ENCODE measurements around the gene RALGPS1. TPM values are rescaled to one million over a fixed set of nuclear protein-coding genes. Genes with fewer than 3 reads are reported as not detected.
A peak's percentile ranks its signal among the peaks of the same experiment; 100 is the strongest.

RALGPS1 gene
- total and polyA plus RNA-seq, 2 of the 8 experiments (the other 6 are each of a cell fraction or from before 2014, with no cell fraction given) = 20.0 to 23.5 TPM

- Histone ChIP-seq H2BK120ac (replicated peaks; ENCODE audit: low read depth, low read length) (no peak overlapping the region), H2BK15ac (ENCODE audit: low read length) (no peak overlapping the region), H3K36me3 (ENCODE audit: control insufficient read depth in 2 of 4, insufficient read depth in 4 of 4, low read length in 3 of 4) (no peaks in the 10 kb centered on the region), H3K4me3 (ENCODE audit: extremely low read depth in 1 of 4, insufficient read depth in 2 of 4, low read depth in 3 of 4, low read length in 4 of 4) (no peak overlapping the region), H4K5ac (ENCODE audit: insufficient read length, low read depth, low read length) (no peak overlapping the region), H3K18ac (ENCODE audit: extremely low read depth, low read length) (no peak overlapping the region), H2AFZ (ENCODE audit: low read length) (no peak overlapping the region), H3K79me1 (ENCODE audit: low read depth, low read length) (no peaks in the 10 kb centered on the region), H3K4me1 (replicated peaks in 1 of 4; ENCODE audit: control insufficient read depth in 3 of 4, insufficient read depth in 4 of 4, low read length in 3 of 4) (no peaks in the 10 kb centered on the region), H3K27ac (ENCODE audit: low read depth, low read length) (no peak overlapping the region), H3K4ac (replicated peaks; ENCODE audit: insufficient read length, low read depth, low read length) (no peak overlapping the region), H3K4me2 (ENCODE audit: insufficient read depth in 1 of 2, low read depth in 2 of 2, low read length in 2 of 2) (no peak overlapping the region), H2BK5ac (ENCODE audit: low read depth, low read length) (no peak overlapping the region), H2BK20ac (ENCODE audit: low read length) (0 out of 2 replicates have a peak overlapping the region, but pooled peaks have one; percentile 26), H3K23ac (ENCODE audit: insufficient read length) (no peak overlapping the region), H3K9ac (replicated peaks in 1 of 4; ENCODE audit: extremely low read depth in 1 of 4, low read depth in 3 of 4, low read length in 3 of 4) (no peak overlapping the region), H3K79me2 (ENCODE audit: control insufficient read depth in 1 of 2, insufficient read depth in 2 of 2, low read length in 2 of 2) (no peaks in the 10 kb centered on the region), H3K23me2 (ENCODE audit: low read depth, low read length) (no peaks in the 10 kb centered on the region), H2AK5ac (ENCODE audit: low read depth, low read length) (no peak overlapping the region), H3K56ac (replicated peaks; ENCODE audit: insufficient read length, low read depth, low read length) (no peak overlapping the region), H3K27me3 (replicated peaks in 1 of 4; ENCODE audit: control insufficient read depth in 3 of 4, extremely low read depth in 1 of 4, insufficient read depth in 3 of 4, low read length in 3 of 4) (peaks cover 0 to 1% (median under 1%) of the 10 kb centered on the region in 4 experiments; a peak in 3 of 7 replicates), H4K8ac (ENCODE audit: extremely low read depth, insufficient read depth, low read length) (no peak overlapping the region), H3K14ac (ENCODE audit: insufficient read length) (no peak overlapping the region), H4K20me1 (replicated peaks in 1 of 2; ENCODE audit: control insufficient read depth in 1 of 2, insufficient read depth in 2 of 2, low read length in 2 of 2) (peaks cover 0 to 2% of the 10 kb centered on the region in 2 experiments), H2BK12ac (ENCODE audit: low read depth, low read length) (no peak overlapping the region), H3K9me3 (ENCODE audit: insufficient read depth in 2 of 2, low read depth in 1 of 2, low read length in 1 of 2) (no peaks in the 10 kb centered on the region), H4K91ac (replicated peaks; ENCODE audit: insufficient read length, low read length) (no peak overlapping the region)
- 91% methylated on average over 3 of the region's 3 CpGs; no CpG with 5 or more reads in 1 of the 2 experiments for WGBS, 2 experiments (ENCODE audit: extremely low coverage in 1 of 2, insufficient coverage in 1 of 2, insufficient read length in 1 of 2, insufficient replicate concordance in 2 of 2, low coverage in 1 of 2, low lambda C conversion rate in 2 of 2, missing lambda C conversion rate in 1 of 2)
- FAIRE-seq = no peak
- CTCF ChIA-PET (ENCODE audit: partially characterized antibody) = interaction anchor here (0.8 to 1.6 kb wide), 2 partner anchors 13 to 17 kb away, joined by 3 read pairs; no protein-coding TSS in a partner anchor
- TF ChIP-seq ATF2 (IDR thresholded peaks at IDR 0.05; ENCODE audit: low read length) (no peak), CTCF (IDR thresholded peaks at IDR 0.05; ENCODE audit: control extremely low read depth in 1 of 3, insufficient read depth in 1 of 3, low read depth in 1 of 3, low read length in 3 of 3) (no peak), CTBP2 (IDR thresholded peaks at IDR 0.05; ENCODE audit: borderline replicate concordance, insufficient read depth, insufficient read length, low read length) (no peak), SAP30 (IDR thresholded peaks at IDR 0.05; ENCODE audit: insufficient read depth, insufficient replicate concordance, low read length) (no peak)
- POLR2A ChIA-PET (ENCODE audit: partially characterized antibody) = no interaction called here
- DNase-seq (ENCODE audit: low read depth in 1 of 2, low spot score in 2 of 2) = no peak
These were observed 317.1 kb downstream of the RALGPS1 start for GRCh38 chr9:127231666-127232065.

Data from H1 (cell line).